GM19043 (cell line): Measurements from ENCODE around the gene TMEM72.

Experiments used
- ATAC-seq: cut with Tn5 transposase; IDR thresholded peaks from one replicate; pipeline ENCODE4 v1.9.1; 2021; ENCODE audit warnings: low read depth; ENCODE audit not compliant: unreplicated experiment

TMEM72 gene

GRCh38 chr10:44932517-44933450 is 21.6 kb downstream of the TMEM72 start:
- peak; percentile 99 for ATAC-seq

- ATAC-seq = no peak
Measured at GRCh38 chr10:44933451-44934321, 22.5 kb downstream of the TMEM72 start.

- ATAC-seq = no peak
Measured at GRCh38 chr10:44934416-44935200, 23.5 kb downstream of the TMEM72 start.

DNA sequence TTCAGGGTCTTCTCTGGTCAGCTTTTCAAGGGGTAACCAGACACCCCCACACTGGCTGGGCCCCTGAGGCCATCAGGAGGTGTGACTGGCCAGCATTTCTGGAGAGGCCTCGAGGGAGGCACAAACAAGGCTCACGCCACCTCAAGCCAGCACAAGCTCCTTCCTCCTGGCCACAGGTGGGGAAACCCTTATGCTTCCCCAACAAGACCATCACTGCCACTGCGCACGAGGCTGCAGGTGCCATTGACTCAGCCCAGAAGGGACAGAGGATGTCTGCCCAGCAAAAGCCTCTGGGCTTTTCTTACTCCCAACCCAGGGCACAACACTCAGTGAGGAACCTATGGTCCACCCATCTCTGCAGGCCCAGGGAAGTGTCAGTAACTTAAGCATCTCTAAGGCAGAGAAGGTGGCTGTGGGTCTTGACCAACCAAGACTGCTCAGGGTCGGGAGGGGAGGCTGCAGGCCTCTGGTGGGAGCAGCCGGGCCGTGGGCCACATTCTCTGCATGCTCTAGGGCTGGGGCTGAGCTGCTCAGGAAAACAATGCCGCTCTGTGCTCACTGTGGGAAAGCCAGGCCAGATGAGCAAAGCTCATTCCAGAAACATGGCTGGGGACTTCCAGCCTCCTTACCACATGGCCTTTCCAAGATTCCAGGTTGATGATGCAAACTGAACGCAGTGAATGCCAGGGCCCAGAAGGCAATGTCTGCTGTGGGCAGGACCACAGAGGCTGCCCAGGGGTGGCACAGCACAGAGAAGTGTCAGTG is 24.2 kb downstream of the TMEM72 start:
- no peak for ATAC-seq

DNA sequence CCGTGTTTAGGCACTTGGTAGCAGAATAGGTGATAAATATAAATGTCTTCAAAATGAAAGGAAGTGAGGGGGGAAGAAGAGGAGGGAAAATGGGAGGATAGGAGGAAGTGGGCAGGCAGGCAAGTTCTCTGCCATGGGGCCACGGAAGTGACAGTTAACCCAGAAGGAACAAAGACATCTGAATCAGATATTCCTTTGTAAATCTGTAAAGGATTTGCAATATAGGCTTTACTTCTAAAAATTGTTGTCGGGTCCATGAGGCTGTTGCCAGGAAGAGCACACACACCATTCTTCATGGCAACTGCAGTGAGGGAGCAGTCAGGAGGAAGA is 24.8 kb downstream of the TMEM72 start:
- ATAC-seq = no peak

GRCh38 chr10:44936314-44936975 is 25.3 kb downstream of the TMEM72 start:
- ATAC-seq = no peak

DNA sequence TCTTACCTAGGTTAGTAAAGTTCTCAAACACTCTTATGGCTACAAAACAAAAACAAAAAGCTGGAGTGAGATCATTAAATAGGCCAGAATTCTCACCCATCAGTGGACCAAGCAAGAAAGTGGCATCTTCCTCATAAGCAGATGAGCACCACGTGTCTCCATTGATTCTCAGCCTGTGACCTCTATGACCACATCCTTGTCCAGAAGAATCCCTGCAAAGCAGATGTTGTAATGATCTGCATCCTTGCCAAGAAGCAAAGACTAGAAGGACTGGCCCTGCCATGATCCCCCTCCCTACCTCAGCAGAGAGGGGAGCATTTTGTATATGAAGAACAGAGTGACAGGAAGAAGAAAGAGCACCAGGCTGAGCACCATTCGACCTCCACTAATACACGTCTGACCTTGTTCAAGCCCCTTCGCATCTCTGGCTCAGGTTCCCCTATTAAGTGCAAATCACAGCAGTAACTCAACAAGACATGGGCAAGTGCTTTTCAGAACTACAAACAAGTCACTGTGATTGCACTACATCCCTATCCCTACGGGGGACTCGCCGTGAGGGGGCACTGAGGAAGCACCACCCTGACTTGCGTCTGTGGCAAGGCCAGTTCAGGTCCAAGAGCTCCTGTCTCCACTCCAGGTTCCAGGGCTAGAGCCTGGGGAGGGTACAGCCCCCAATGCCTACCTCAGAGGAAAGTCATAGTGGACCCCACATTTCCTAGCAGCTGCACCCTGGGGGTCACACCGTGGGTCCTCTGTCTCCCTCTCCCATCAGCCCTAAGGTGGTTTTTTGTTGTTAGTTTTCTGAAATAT is 26.3 kb downstream of the TMEM72 start:
- ATAC-seq = no peak

GRCh38 chr10:44938956-44939355 is 27.8 kb downstream of the TMEM72 start:
- ATAC-seq = no peak

DNA sequence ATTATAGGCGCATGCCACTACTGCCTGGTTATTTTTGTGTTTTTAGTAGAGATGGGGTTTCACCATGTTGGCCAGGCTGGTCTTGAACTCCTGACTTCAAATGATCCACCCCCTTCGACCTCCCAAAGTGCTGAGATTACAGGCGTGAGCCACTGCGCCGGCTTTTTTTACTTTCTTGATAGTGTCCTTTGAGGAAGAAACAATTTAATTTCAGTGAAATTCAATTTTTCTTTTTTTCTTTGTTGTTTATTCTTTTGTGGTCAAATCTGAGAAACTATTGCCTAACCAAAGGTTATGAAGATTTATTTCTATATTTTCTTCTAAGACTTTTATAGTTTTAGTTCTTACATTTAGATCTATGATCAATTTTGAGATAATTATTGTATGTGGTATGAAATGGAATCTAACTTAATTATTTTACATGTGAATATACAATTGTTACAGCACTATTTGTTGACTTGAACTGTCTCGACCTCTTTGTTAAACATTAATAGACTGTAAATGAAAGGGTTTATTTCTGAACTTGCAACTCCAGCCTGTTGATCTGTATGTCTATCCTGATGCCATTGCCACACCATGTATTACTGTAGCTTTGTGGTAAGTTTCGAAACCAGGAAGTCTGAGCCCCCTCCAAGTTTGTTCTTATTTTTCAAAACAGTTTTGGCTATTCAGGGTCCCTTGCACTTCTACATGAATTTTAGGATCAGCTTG is 28.7 kb downstream of the TMEM72 start:
- ATAC-seq = no peak

DNA sequence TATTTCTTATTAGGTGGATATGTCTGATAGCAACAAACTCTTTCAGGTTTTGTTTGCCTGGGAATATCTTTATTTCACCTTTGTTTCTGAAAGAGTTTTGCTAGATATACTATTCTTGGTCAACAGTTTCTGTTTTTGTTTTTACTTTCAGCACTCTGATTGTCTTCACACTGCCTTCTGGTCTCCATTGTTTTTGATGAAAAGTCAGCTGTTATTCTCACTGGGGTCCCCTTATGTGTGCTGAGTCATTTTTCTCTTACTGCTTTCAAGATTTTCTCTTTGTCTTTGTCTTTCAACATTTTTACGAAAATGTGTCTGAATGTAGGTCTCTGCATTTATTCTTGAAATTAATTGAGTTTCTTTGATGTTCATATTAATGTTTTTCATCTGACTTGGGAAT is 33.2 kb downstream of the TMEM72 start:
- no peak for ATAC-seq

DNA sequence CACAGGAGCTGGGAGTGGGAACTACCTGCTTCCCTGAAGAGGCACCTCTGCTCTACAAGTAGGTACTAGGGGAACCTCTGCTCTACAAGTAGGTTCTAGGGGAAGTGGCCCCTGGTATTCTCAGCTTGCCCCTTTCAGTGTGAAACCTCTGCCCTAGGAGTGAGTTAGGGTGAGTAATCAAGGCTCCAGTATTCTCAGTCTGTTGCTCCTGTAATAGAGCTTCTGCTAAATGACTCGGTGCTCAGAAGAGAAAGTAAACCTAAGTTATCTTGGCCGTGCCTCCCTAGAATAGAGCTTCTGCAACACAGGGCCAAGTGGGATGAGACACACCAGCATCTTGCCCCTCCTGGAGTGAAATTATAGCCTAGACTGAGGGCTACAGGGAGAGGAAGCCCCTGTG is 35.1 kb downstream of the TMEM72 start:
- ATAC-seq = peak; percentile 40

- peak; percentile 39 for ATAC-seq
Measured at GRCh38 chr10:44947371-44948152, 36.4 kb downstream of the TMEM72 start.

GRCh38 chr10:44948642-44949041 is 37.5 kb downstream of the TMEM72 start:
- ATAC-seq = no peak

DNA sequence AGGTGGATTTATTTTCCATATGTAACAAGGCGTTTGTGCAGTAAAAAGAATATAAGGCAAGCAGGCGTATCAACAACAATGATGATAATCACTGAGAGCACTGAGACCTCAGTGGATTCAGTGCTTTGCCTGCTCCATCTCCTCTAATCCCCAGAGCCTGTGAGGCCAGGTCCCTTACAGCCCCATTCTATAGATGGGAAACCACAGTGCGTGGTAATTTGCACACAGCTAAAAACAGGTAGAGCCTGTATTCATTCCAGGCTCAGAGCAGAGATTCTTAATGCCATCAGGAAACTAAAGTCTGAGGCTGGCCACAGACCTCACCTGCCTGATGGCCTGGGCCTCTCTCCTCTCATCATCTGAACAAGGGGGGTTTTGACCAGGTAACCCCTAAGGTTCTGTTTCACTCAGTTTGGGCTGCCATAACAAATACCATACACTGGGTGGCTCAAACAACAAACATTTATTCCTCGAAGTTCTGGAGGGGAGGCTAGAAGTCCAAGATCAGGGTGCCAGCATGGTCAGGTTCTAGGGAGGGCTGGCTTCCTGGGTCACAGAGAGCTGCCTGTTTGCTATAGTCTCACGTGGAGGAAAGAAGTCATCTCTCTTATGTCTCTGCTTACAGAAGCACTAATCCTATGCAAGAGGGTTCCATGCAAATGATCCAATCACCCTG is 38.1 kb downstream of the TMEM72 start:
- no peak for ATAC-seq

DNA sequence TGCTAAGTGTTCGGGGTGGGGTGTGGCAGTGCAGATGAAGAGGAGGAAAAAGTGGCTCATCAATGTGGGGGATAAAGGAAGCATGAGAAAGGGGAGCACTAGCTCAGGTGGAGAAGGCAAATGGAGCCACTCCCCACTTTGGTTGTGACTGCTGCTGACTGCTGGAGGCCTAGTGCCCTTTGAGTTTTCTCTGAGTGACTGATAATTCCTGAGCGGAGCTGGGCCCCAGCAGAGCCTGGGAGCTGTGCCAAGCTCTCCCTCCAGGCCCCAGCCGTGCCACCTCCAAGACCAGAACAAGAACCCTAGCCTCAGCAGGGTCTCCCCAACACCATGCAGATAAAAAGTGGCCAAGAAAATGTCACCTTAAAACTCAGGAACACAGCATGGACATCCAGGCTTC is 38.8 kb downstream of the TMEM72 start:
- no peak for ATAC-seq

- ATAC-seq = no peak
Measured at GRCh38 chr10:44950326-44951225, 39.4 kb downstream of the TMEM72 start.
